Activated CD8-positive, alpha-beta memory T cell treated with anti-CD3 and anti-CD28 coated beads for 36 hours (primary cell): ENCODE measurements around the gene FAM227A. TPM values are rescaled to one million over a fixed set of nuclear protein-coding genes. Genes with fewer than 3 reads are reported as not detected.

Experiments used
- CTCF ChIA-PET: fragments of 350-600 bp; sonication (Branson Sonifier 250); formaldehyde crosslinking; loops from one replicate; lab custom pipeline; 2021; ENCODE audit warnings: antibody characterized with exemption; lab: Charles Lee
- POLR2A ChIA-PET: fragments of 350-600 bp; sonication (Branson Sonifier 250); formaldehyde crosslinking; loops from one replicate; lab custom pipeline; 2021; ENCODE audit warnings: antibody characterized with exemption; lab: Charles Lee
- total RNA-seq, 2 experiments: library from RNA; stranded (reverse); gene quantifications; one replicate each; pipeline ENCODE4 v1.2.3, GENCODE V29; 2021

The FAM227A gene
- total RNA-seq, 2 experiments from 2014 or later = 0.40 TPM

GRCh38 chr22:38569972-38570778 is 86.0 kb downstream of the FAM227A start, which contains the start of gene DMC1:
TSS of gene DMC1 (minus strand) at chr22:38570183. CDS start at chr22:38568256, 1,927 bp downstream.
- POLR2A ChIA-PET = interaction anchor here (0.6 to 1.4 kb wide), 5 partner anchors 87 to 749 kb away, joined by 3 to 8 read pairs (median 3); partner anchors contain the start of genes RPL3 and TOMM22
- CTCF ChIA-PET = interaction anchor here (1.1 kb wide), 1 partner anchor 84 kb away, joined by 3 read pairs; no protein-coding TSS in a partner anchor

- CTCF ChIA-PET = no interaction called here
- POLR2A ChIA-PET = interaction anchor here (1.1 to 1.4 kb wide), 2 partner anchors 88 to 255 kb away, joined by 3 to 4 read pairs; no protein-coding TSS in a partner anchor
Observed at GRCh38 chr22:38569181-38569971, 86.8 kb downstream of the FAM227A start.

- CTCF ChIA-PET = interaction anchor here (1.1 kb wide), 1 partner anchor 46 kb away, joined by 4 read pairs; no protein-coding TSS in a partner anchor
- POLR2A ChIA-PET = no interaction called here
Observed at GRCh38 chr22:38567531-38568285, 88.5 kb downstream of the FAM227A start.

- ChIA-PET POLR2A (no interaction called here), CTCF (no interaction called here)
Observed at GRCh38 chr22:38566726-38567504, 89.3 kb downstream of the FAM227A start.

- POLR2A ChIA-PET = no interaction called here
- CTCF ChIA-PET = no interaction called here
Observed at GRCh38 chr22:38565441-38565840, 90.8 kb downstream of the FAM227A start.

GRCh38 chr22:38564669-38565068 is 91.5 kb downstream of the FAM227A start:
- CTCF ChIA-PET = no interaction called here
- POLR2A ChIA-PET = no interaction called here

GRCh38 chr22:38554281-38554680 is 101.9 kb downstream of the FAM227A start:
- POLR2A ChIA-PET = no interaction called here

GRCh38 chr22:38549101-38549894 is 106.9 kb downstream of the FAM227A start:
- POLR2A ChIA-PET = no interaction called here
- CTCF ChIA-PET = no interaction called here

More at GRCh38 chr22:38554281-38554680, 101.9 kb downstream of the FAM227A start:
- CTCF ChIA-PET = interaction anchor here (0.8 kb wide), 1 partner anchor 15 kb away, joined by 3 read pairs; no protein-coding TSS in a partner anchor

GRCh38 chr22:38540701-38541100 is 115.5 kb downstream of the FAM227A start:
- CTCF ChIA-PET = no interaction called here
- POLR2A ChIA-PET = no interaction called here

GRCh38 chr22:38531251-38531938 is 124.8 kb downstream of the FAM227A start:
- ChIA-PET POLR2A (interaction anchor here (0.5 kb wide), 1 partner anchor 651 kb away, joined by 3 read pairs; no protein-coding TSS in a partner anchor), CTCF (no interaction called here)

Other genes starting within 250 kb of the FAM227A start
- not detected for gene KCNJ4, start 201.2 kb downstream of the FAM227A start, total RNA-seq
- gene KDELR3, start 188.3 kb downstream of the FAM227A start, total RNA-seq = under 1 TPM; 0.38 to 0.55 TPM
- 100 to 1,000 TPM; 320 to 341 TPM for gene DDX17, start 150.1 kb downstream of the FAM227A start, total RNA-seq
- gene DMC1, start 86.2 kb downstream of the FAM227A start, total RNA-seq = 10 to 100 TPM; 14.4 to 14.7 TPM
- gene CBY1, start 246 bp upstream of the FAM227A start, total RNA-seq = 10 to 100 TPM; 13.6 to 16.3 TPM
- 100 to 1,000 TPM; 192 to 195 TPM for gene TOMM22, start 25.6 kb upstream of the FAM227A start, total RNA-seq
- 10 to 100 TPM; 90.6 to 95.1 TPM for gene JOSD1, start 44.6 kb upstream of the FAM227A start, total RNA-seq
- 10 to 100 TPM; 66.6 to 67.4 TPM for gene GTPBP1, start 49.6 kb upstream of the FAM227A start, total RNA-seq
- gene SUN2, start 99.6 kb upstream of the FAM227A start, total RNA-seq = 10 to 100 TPM; 96.4 to 96.9 TPM
- gene DNAL4, start 137.8 kb upstream of the FAM227A start, total RNA-seq = 1 to 10 TPM; 8.9 to 9.5 TPM
- gene NPTXR, start 187.6 kb upstream of the FAM227A start, total RNA-seq = 1 to 10 TPM; 3.3 to 3.6 TPM
- 100 to 1,000 TPM; 162 to 166 TPM for gene CBX6, start 215.8 kb upstream of the FAM227A start, total RNA-seq